Loucy (cell line): ENCODE results near the gene OTUB2.

Experiments used
- H2AFZ ChIP-seq: fragments of 200-600 bp; sonication (generic); 2 replicates; pipeline ENCODE4 v1.6.0; 2016; ENCODE audit warnings: antibody characterized with exemption, mild to moderate bottlenecking, low read length, moderate library complexity
- H3F3A ChIP-seq: fragments of 200-600 bp; 2 replicates; pipeline ENCODE4 v1.6.0; 2016; ENCODE audit warnings: antibody characterized with exemption, low read depth, mild to moderate bottlenecking
- H3K27me3 ChIP-seq: fragments of 200-600 bp; sonication (generic); 2 replicates; pipeline ENCODE4 v1.6.1; 2014; ENCODE audit warnings: low read length, mild to moderate bottlenecking; ENCODE audit not compliant: insufficient read depth, poor library complexity, severe bottlenecking
- H3K36me3 ChIP-seq: fragments of 200-600 bp; sonication (generic); 2 replicates; pipeline ENCODE4 v1.6.1; 2016; ENCODE audit warnings: low read length; ENCODE audit not compliant: insufficient read depth
- H3K4me1 ChIP-seq: fragments of 200-600 bp; sonication (generic); 2 replicates; pipeline ENCODE4 v1.5.1; 2014; ENCODE audit warnings: low read length, mild to moderate bottlenecking; ENCODE audit not compliant: insufficient read depth, poor library complexity, severe bottlenecking
- H3K4me2 ChIP-seq: fragments of 200-600 bp; sonication (generic); 2 replicates; pipeline ENCODE4 v1.6.0; 2014; ENCODE audit warnings: antibody characterized with exemption, low read length, low read depth, mild to moderate bottlenecking; ENCODE audit not compliant: poor library complexity, severe bottlenecking
- H3K4me3 ChIP-seq: fragments of 200-600 bp; sonication (generic); 2 replicates; pipeline ENCODE4 v1.5.1; 2014; ENCODE audit warnings: low read length, mild to moderate bottlenecking, mixed read lengths; ENCODE audit not compliant: poor library complexity, severe bottlenecking
- H3K79me2 ChIP-seq: fragments of 200-600 bp; sonication (generic); 2 replicates; pipeline ENCODE4 v1.6.1; 2014; ENCODE audit warnings: low read length; ENCODE audit not compliant: insufficient read depth
- H3K9ac ChIP-seq: fragments of 200-600 bp; sonication (generic); 2 replicates; pipeline ENCODE4 v1.6.0; 2014; ENCODE audit warnings: mild to moderate bottlenecking, low read depth, low read length, moderate library complexity; ENCODE audit not compliant: poor library complexity, severe bottlenecking
- H3K9me2 ChIP-seq: fragments of 200-600 bp; sonication (generic); replicated peaks from 2 replicates; pipeline ENCODE4 v1.6.1; 2016; ENCODE audit warnings: low read depth, low read length, mixed read lengths
- H3K9me3 ChIP-seq: fragments of 200-600 bp; sonication (generic); 2 replicates; pipeline ENCODE4 v1.6.1; 2014; ENCODE audit warnings: mild to moderate bottlenecking, antibody characterized with exemption, low read length, low read depth; ENCODE audit not compliant: insufficient read depth
- H4K20me1 ChIP-seq: fragments of 200-600 bp; sonication (generic); 2 replicates; pipeline ENCODE4 v1.6.0; 2014; ENCODE audit warnings: antibody characterized with exemption, low read length, mild to moderate bottlenecking; ENCODE audit not compliant: insufficient read depth, poor library complexity, severe bottlenecking
- EZH2phosphoT487 ChIP-seq: fragments of 200-600 bp; IDR thresholded peaks from 2 replicates; pipeline ENCODE4 v1.6.1; 2018; ENCODE audit warnings: antibody characterized with exemption, mild to moderate bottlenecking, moderate library complexity, borderline replicate concordance
- TF ChIP-seq, protein P1 (sequence below): fragments of 200-600 bp; sonication (generic); conservative IDR thresholded peaks from 2 replicates; pipeline ENCODE4 v1.5.1; 2014; ENCODE audit warnings: mild to moderate bottlenecking, antibody characterized with exemption, low read length

The OTUB2 gene

DNA sequence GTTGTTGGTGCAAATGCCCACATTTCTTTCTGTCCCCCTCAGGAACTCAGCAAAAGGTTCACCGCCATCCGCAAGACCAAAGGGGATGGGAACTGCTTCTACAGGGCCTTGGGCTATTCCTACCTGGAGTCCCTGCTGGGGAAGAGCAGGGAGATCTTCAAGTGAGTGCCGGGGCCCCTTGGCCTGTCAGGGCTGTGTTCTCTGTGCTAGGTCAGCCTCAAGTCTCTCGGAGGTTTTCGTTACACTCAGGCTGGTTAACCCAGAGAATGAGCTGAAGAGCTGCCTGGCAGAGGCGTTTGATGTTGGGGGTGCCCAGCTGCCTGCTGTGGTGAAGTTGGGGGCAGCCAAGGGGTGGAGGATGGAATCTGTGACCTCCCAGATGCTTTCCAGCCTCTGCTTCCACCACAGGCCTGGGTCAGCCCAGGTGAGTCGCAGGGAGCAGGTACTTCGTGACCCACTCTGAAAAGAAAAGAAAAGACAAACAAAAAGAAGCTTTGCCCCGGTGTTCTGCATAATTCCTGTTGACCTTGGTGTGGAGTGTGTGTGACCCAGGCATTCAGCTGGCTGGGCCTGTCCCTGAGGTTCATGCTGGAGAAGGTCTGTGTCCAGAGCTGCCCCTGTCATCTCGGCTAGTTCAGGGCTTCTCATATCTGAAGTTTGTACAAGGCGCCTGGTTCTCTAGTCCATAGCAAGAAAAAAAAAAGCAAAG lies 12.9 kb downstream of the OTUB2 start:
- Histone ChIP-seq H3K4me1 (no peaks in the 10 kb centered on the region), H3K79me2 (no peaks in the 10 kb centered on the region), H3K9me2 (no peaks in the 10 kb centered on the region), H4K20me1 (no peaks in the 10 kb centered on the region), H3K9ac (no peak overlapping the region), H3K36me3 (peaks cover 2% of the 10 kb centered on the region; the same call in 1 of the 2 replicates), H2AFZ (no peak overlapping the region), H3F3A (no peaks in the 10 kb centered on the region), H3K4me2 (no peak overlapping the region), H3K4me3 (no peak overlapping the region), H3K9me3 (no peaks in the 10 kb centered on the region), H3K27me3 (no peaks in the 10 kb centered on the region)
- TF ChIP-seq EZH2phosphoT487, result no peak
- TF ChIP-seq, protein P1, sequence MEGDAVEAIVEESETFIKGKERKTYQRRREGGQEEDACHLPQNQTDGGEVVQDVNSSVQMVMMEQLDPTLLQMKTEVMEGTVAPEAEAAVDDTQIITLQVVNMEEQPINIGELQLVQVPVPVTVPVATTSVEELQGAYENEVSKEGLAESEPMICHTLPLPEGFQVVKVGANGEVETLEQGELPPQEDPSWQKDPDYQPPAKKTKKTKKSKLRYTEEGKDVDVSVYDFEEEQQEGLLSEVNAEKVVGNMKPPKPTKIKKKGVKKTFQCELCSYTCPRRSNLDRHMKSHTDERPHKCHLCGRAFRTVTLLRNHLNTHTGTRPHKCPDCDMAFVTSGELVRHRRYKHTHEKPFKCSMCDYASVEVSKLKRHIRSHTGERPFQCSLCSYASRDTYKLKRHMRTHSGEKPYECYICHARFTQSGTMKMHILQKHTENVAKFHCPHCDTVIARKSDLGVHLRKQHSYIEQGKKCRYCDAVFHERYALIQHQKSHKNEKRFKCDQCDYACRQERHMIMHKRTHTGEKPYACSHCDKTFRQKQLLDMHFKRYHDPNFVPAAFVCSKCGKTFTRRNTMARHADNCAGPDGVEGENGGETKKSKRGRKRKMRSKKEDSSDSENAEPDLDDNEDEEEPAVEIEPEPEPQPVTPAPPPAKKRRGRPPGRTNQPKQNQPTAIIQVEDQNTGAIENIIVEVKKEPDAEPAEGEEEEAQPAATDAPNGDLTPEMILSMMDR, result no peak

DNA sequence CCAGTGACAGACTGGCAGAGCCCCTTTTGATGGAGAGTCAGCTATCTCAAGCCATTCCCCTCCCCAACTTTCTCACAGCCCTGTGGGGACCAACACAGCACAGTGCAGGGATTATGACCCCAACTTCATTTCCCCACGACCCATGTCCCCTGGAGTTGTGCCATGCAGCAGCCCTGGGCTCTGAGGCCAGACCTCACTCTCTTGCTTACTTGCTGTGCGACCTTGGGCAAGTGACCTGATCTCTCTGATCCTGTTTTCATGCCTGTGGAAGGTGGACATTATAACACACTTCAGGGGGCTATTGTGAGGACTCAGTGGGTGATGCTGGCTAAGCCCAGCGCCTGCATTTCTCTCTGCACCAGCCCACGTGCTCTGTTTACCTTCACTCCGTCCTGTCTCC lies 14.1 kb downstream of the OTUB2 start:
- H3K4me2 ChIP-seq, result no peak overlapping the region
- no peaks in the 10 kb centered on the region for H4K20me1 ChIP-seq
- peaks cover 9% of the 10 kb centered on the region; the same call in 1 of the 2 replicates for H3K36me3 ChIP-seq
- no peaks in the 10 kb centered on the region for H3K9me2 ChIP-seq
- no peaks in the 10 kb centered on the region for H3K27me3 ChIP-seq
- no peaks in the 10 kb centered on the region for H3K9me3 ChIP-seq
- no peaks in the 10 kb centered on the region for H3K4me1 ChIP-seq
- no peak overlapping the region for H2AFZ ChIP-seq
- TF ChIP-seq, protein P1, result no peak
- TF ChIP-seq EZH2phosphoT487, result no peak
- no peak overlapping the region for H3K4me3 ChIP-seq
- no peaks in the 10 kb centered on the region for H3F3A ChIP-seq
- H3K79me2 ChIP-seq, result no peaks in the 10 kb centered on the region
- no peak overlapping the region for H3K9ac ChIP-seq

DNA sequence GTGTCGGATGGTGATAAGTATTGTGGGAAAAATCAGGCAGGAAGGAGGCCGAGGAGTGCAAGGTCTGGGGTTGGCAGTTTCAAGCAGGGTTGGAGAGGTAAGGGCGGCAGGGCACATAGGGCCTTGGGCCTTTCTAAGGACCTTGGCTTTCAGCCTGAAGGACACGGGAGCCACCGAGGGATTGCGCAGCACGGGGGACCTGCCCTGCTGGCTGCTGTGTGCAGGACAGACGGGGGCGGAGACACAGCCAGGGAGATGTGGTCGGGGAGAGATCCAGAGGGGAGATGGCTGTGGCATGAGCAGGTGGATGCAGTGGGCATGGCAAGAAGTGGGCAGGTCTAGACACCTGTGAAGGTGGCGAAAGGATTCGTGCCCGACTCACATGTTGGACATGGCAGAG lies 14.7 kb downstream of the OTUB2 start:
- Histone ChIP-seq H3K4me2 (no peak overlapping the region), H3K27me3 (no peaks in the 10 kb centered on the region), H3K4me1 (no peaks in the 10 kb centered on the region), H3K36me3 (peaks cover 10% of the 10 kb centered on the region; the same call in 1 of the 2 replicates), H3K79me2 (no peaks in the 10 kb centered on the region), H4K20me1 (no peaks in the 10 kb centered on the region), H2AFZ (no peak overlapping the region), H3K9me2 (no peaks in the 10 kb centered on the region), H3K4me3 (no peak overlapping the region), H3K9me3 (no peaks in the 10 kb centered on the region), H3K9ac (no peak overlapping the region), H3F3A (no peaks in the 10 kb centered on the region)
- no peak for TF ChIP-seq EZH2phosphoT487
- TF ChIP-seq, protein P1, result no peak
